Activated T-cell treated with anti-CD3 and anti-CD28 coated beads, Interleukin-2, amount 50 U/mL, for 4 hours (primary cell): Measurements from ENCODE around the gene LMBRD2. TPM values are rescaled to one million over a fixed set of nuclear protein-coding genes. Genes with fewer than 3 reads are reported as not detected.

Experiments used
- ATAC-seq, 2 donors: fragments of 200-7000 bp; cut with Tn5 transposase; one replicate each; pipeline ENCODE4 v1.10.0; 2021
- DNase-seq: peaks from one replicate; pipeline ENCODE4 v3.0.0-alpha.2; 2020
- H3K27me3 Mint-ChIP-seq: one replicate; pipeline ENCODE4 v1.8.0; 2021; ENCODE audit warnings: low read depth, mixed read lengths
- H3K36me3 Mint-ChIP-seq: one replicate; pipeline ENCODE4 v1.8.0; 2022; ENCODE audit warnings: mixed read lengths; ENCODE audit not compliant: insufficient read depth
- H3K4me1 Mint-ChIP-seq: one replicate; pipeline ENCODE4 v1.8.0; 2021; ENCODE audit warnings: low read depth, mixed read lengths
- H3K4me3 Mint-ChIP-seq: one replicate; pipeline ENCODE4 v1.8.0; 2021; ENCODE audit warnings: mild to moderate bottlenecking, moderate library complexity, mixed read lengths
- H3K9me3 Mint-ChIP-seq: one replicate; pipeline ENCODE4 v1.8.0; 2021; ENCODE audit warnings: mixed read lengths
- total RNA-seq, 3 donors: library from RNA; stranded (reverse); gene quantifications; one replicate each; pipeline ENCODE4 v1.2.1, GENCODE V29; 2021

Gene LMBRD2
- total RNA-seq, 3 donors from 2014 or later, result 6.7 to 8.7 (median 6.8) TPM

DNA sequence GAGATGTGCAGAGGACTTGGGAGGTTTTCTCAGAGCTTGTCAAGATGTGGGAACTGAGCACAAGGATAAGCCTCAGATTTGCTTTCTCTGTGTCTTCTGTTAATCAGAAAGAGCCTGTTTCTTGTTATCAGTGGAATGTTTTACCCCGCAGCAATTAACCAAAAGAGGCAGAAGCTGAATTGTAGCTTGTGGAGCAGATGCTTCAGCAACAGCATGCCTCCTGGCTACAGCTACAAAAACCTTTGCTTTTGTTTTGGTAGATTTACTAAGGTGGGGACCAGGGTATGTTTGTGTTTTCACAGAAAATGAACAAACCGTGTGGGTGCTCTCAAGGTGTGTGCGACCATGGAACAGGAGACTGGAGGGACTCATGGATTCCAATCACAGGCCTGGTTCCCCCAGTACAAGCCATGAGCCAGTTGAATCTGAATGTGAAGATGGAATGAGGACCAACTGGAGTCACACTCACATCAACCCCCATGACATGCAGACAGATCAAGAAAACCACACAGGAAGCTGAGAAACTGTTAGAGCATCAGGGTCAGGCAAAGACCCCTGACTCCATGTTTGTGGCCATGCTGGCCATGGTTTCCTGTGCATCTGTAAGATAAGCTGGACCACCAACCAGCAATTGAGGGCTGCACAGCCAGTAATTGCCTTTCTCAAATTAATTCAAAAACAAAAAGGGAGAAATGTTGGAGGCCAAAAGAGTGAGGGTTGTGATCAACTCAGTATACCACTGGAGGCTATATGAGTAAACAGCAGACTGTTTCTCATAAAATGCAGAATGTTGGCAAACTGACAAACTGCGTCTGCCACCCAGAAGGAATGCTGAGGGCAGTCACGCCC, 91.9 kb downstream of the LMBRD2 start:
- H3K4me1 Mint-ChIP-seq, result no peaks in the 10 kb centered on the region
- H3K9me3 Mint-ChIP-seq, result no peaks in the 10 kb centered on the region
- no peaks in the 10 kb centered on the region for H3K36me3 Mint-ChIP-seq
- no peak for ATAC-seq
- no peak overlapping the region for H3K4me3 Mint-ChIP-seq
- DNase-seq, result no peak
- peaks cover 17% of the 10 kb centered on the region for H3K27me3 Mint-ChIP-seq

DNA sequence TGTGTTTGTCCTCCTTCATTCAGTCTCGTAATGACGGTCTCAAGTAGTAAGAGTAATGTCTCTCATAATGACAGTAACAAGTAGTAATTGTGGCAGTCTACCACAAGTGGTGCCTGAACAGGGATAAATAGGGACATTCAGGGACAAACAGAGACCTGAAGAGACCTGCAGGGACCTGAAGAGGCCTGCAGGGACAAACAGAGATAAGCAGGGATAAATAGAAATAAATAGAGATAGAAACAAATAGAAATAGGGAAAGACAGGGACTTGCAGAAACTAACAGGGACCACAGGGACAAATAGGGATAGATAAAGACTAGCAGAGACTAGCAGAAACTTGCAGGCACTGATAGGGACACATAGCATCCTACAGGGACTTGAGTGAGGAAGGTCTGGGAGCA, 92.9 kb downstream of the LMBRD2 start:
- Mint-ChIP-seq H3K4me1 (no peaks in the 10 kb centered on the region), H3K4me3 (no peak overlapping the region), H3K9me3 (no peaks in the 10 kb centered on the region), H3K36me3 (no peaks in the 10 kb centered on the region), H3K27me3 (peaks cover 13% of the 10 kb centered on the region)
- ATAC-seq, result no peak
- DNase-seq, result no peak

DNA sequence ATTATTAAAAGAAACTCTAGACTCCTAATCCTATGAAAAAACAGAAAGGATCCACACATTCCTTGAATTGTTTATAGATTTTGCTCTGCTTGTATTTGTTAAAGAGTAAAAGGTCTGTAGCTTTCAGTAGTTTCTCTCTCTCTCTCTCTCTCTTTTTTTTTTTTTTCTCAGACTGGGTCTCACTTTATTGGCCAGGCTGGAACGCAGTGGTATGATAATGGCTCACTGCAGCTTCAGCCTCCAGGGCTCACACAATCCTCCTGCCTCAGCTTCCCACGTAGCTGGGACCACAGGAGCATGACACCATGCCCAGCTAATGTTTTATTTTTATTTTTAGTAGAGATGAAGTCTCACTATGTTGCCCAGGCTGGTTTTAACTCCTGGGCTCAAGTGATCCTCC, 94.3 kb downstream of the LMBRD2 start:
- no peak overlapping the region for H3K4me3 Mint-ChIP-seq
- no peaks in the 10 kb centered on the region for H3K9me3 Mint-ChIP-seq
- H3K36me3 Mint-ChIP-seq, result no peaks in the 10 kb centered on the region
- ATAC-seq, result no peak
- peaks cover 12% of the 10 kb centered on the region for H3K27me3 Mint-ChIP-seq
- H3K4me1 Mint-ChIP-seq, result no peaks in the 10 kb centered on the region
- no peak for DNase-seq

- DNase-seq (no peak), ATAC-seq (no peak)
- Mint-ChIP-seq H3K9me3 (no peaks in the 10 kb centered on the region), H3K4me1 (no peaks in the 10 kb centered on the region), H3K4me3 (no peak overlapping the region), H3K36me3 (no peaks in the 10 kb centered on the region), H3K27me3 (peaks cover 10% of the 10 kb centered on the region)
These were observed 95.3 kb downstream of the LMBRD2 start for GRCh38 chr5:36056422-36056821.

DNA sequence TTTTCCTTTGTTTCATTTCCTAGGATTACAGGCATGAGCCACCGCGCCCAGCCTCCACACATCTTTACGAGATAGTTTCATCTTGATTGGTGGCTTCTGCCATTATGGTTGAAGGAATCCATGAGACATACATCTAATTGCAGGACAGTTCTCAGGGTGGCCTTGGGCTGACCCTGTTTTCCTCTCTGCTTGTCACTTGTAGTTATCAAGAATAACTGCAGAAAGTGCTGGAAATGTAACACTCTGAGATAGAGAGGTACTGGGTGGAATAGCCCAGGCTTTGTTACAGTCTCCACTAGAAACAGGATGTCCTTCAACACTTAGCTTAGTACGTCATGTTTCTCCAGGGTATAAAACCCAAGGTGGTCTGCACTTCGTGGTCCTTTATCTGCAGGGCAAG, 95.7 kb downstream of the LMBRD2 start:
- ATAC-seq (no peak), DNase-seq (no peak)
- Mint-ChIP-seq H3K4me3 (no peak overlapping the region), H3K36me3 (no peaks in the 10 kb centered on the region), H3K9me3 (no peaks in the 10 kb centered on the region), H3K4me1 (no peaks in the 10 kb centered on the region), H3K27me3 (peaks cover 10% of the 10 kb centered on the region)

DNA sequence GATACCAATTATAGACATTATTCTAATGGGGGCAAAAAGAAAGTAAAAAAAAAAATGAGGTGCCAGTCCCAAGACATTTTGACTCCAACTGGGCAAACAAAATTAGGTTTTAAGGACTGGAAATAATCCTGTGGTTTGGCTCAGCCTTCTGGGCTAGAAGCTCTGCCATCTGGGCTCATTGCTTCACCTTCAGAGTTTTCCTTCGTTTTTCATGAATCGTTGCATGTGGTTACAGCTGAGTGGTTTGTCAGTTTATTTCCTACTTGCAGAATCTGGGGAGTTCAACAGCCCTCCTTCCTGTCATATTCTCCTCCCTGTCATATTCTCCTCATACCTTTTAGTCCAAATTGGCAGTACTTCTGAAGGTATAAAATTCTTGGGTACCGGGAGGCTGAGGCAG, 97.0 kb downstream of the LMBRD2 start:
- DNase-seq (no peak), ATAC-seq (no peak)
- Mint-ChIP-seq H3K4me3 (no peak overlapping the region), H3K36me3 (no peaks in the 10 kb centered on the region), H3K9me3 (no peaks in the 10 kb centered on the region), H3K27me3 (peaks cover 10% of the 10 kb centered on the region), H3K4me1 (no peaks in the 10 kb centered on the region)

GRCh38 chr5:36052538-36052937, 99.1 kb downstream of the LMBRD2 start:
- no peak for ATAC-seq
- no peak for DNase-seq
- peaks cover 3% of the 10 kb centered on the region for H3K27me3 Mint-ChIP-seq
- no peaks in the 10 kb centered on the region for H3K4me1 Mint-ChIP-seq
- no peaks in the 10 kb centered on the region for H3K36me3 Mint-ChIP-seq
- no peaks in the 10 kb centered on the region for H3K9me3 Mint-ChIP-seq
- no peak overlapping the region for H3K4me3 Mint-ChIP-seq

- Mint-ChIP-seq H3K4me1 (no peaks in the 10 kb centered on the region), H3K36me3 (no peaks in the 10 kb centered on the region)
- ATAC-seq, result no peak
These were observed 101.7 kb downstream of the LMBRD2 start for GRCh38 chr5:36049949-36050348.

More at GRCh38 chr5:36049949-36050348, 101.7 kb downstream of the LMBRD2 start:
- DNase-seq, result no peak
- Mint-ChIP-seq H3K4me3 (no peak overlapping the region), H3K9me3 (no peaks in the 10 kb centered on the region), H3K27me3 (no peaks in the 10 kb centered on the region)

Other genes with a start within 250 kb of the LMBRD2 start
- under 1 TPM; 0.30 to 0.87 (median 0.40) TPM for gene CAPSL, start 213.3 kb downstream of the LMBRD2 start, total RNA-seq
- not detected for gene UGT3A1, start 160.5 kb downstream of the LMBRD2 start, total RNA-seq
- gene UGT3A2, start 85.0 kb downstream of the LMBRD2 start, total RNA-seq, result not detected
- gene SKP2, start 224 bp upstream of the LMBRD2 start, total RNA-seq, result 10 to 100 TPM; 31.2 to 43.2 (median 31.2) TPM
- 10 to 100 TPM; 18.9 to 19.5 (median 19.5) TPM for gene NADK2, start 90.0 kb upstream of the LMBRD2 start, total RNA-seq
- under 1 TPM in 1 of 3 donors, not detected in 2; 0.11 TPM for gene RANBP3L, start 150.0 kb upstream of the LMBRD2 start, total RNA-seq